Muscle layer of colon (tissue), 2 donors: ENCODE measurements around the gene MYG1.
"Not testable (repeated sequence)": the region's sequence is repeated elsewhere in the genome, so short reads cannot be mapped to it uniquely, and the experiment has no call there.

ENCODE experiments used
- H3K27ac ChIP-seq: one replicate; pipeline ENCODE4 v1.7.0; 2013; ENCODE audit warnings: low read depth, mild to moderate bottlenecking, low read length, moderate library complexity
- H3K27me3 ChIP-seq, 2 donors: one replicate each; pipeline ENCODE4 v1.7.0; 2013; ENCODE audit warnings: low read length in 2 of 2, mild to moderate bottlenecking in 2 of 2; ENCODE audit not compliant: insufficient read depth in 2 of 2, control insufficient read depth in 1 of 2
- H3K36me3 ChIP-seq: one replicate; pipeline ENCODE4 v1.7.0; 2013; ENCODE audit warnings: mild to moderate bottlenecking, low read length; ENCODE audit not compliant: insufficient read depth
- H3K4me1 ChIP-seq: one replicate; pipeline ENCODE4 v1.7.0; 2013; ENCODE audit warnings: mild to moderate bottlenecking, low read length; ENCODE audit not compliant: insufficient read depth
- H3K4me3 ChIP-seq, 2 donors: one replicate each; pipeline ENCODE4 v1.7.0; 2013; ENCODE audit warnings: low read length in 2 of 2, low read depth in 1 of 2, mild to moderate bottlenecking in 1 of 2, moderate library complexity in 1 of 2
- H3K9ac ChIP-seq: one replicate; pipeline ENCODE4 v1.7.0; 2013; ENCODE audit warnings: low read length
- H3K9me3 ChIP-seq: one replicate; pipeline ENCODE4 v1.7.0; 2013; ENCODE audit warnings: mild to moderate bottlenecking, low read length
- donor health status: abdominal sarcoma.
- donor health status: Adenocarcinoma of cecum.

MYG1 gene

DNA sequence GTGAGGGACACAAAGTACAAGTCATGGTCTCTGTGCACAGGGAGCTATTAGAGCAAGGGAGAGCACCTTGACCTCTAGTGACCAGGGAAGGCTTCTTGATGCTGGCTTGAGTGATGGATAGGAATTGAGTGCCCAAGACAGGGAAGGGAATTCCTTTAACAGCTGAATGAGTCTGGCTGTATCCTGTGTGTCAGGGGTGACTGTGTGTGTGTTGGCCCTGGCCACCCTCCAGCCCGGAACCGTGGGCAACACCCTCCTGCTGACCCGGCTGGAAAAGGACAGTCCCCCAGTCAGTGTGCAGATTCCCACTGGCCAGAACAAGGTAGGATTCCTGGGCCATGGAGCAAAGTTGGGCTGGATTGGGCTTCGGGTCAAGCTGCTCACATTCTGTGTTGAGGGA lies 9.6 kb upstream of the MYG1 start:
- H3K36me3 ChIP-seq, result no peaks in the 10 kb centered on the region
- no peaks in the 10 kb centered on the region for H3K9me3 ChIP-seq
- H3K27me3 ChIP-seq, result no peaks in the 10 kb centered on the region
- H3K27ac ChIP-seq, result no peak overlapping the region
- no peak overlapping the region for H3K9ac ChIP-seq
- no peak overlapping the region for H3K4me3 ChIP-seq
- H3K4me1 ChIP-seq, result peaks cover 6% of the 10 kb centered on the region

DNA sequence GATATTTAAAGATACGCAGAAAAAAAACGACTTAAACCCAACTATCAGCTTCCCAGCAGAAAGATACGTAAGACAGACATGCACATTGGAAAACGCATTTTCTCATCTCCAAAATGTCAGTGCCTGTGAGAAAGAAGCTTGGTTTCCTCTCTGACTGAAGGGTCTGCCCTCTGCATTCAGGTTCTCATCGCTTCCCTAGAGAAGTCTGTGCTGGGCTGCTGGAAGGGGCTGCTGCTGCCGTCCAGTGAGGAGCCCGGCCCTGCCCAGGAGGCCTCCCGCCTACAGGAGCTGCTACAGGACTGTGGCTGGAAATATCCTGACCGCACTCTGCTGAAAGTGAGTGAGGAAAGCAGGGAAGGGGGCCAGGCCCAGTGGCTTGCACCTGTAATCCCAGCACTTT lies 8.8 kb upstream of the MYG1 start:
- no peak overlapping the region for H3K27ac ChIP-seq
- H3K4me1 ChIP-seq, result peaks cover 6% of the 10 kb centered on the region
- no peaks in the 10 kb centered on the region for H3K9me3 ChIP-seq
- H3K27me3 ChIP-seq, result no peaks in the 10 kb centered on the region
- H3K36me3 ChIP-seq, result no peaks in the 10 kb centered on the region
- no peak overlapping the region for H3K9ac ChIP-seq
- H3K4me3 ChIP-seq, result no peak overlapping the region

DNA sequence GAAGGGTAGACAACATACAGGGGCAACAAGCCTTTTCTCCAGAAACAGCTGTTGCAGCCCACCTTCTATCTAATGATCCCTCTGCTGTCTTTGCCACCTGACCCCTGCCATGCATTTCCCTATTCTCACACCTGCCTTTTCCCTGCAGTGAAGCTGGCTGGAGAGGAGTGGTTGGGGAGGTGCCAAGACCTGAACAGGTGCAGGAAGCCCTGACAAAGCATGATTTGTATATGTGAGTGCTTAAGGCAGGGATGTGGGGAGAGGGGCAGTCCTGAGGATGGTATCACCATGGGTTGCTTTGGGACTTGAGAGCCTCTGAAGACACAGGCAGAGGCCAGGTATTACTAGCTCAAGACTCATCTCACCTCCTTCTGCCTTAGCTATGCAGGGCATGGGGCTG lies 7.1 kb upstream of the MYG1 start:
- H3K9ac ChIP-seq, result no peak overlapping the region
- H3K4me3 ChIP-seq, result no peak overlapping the region
- peaks cover 8% of the 10 kb centered on the region for H3K36me3 ChIP-seq
- H3K27ac ChIP-seq, result no peak overlapping the region
- no peaks in the 10 kb centered on the region for H3K9me3 ChIP-seq
- H3K4me1 ChIP-seq, result peaks cover 18% of the 10 kb centered on the region
- no peaks in the 10 kb centered on the region for H3K27me3 ChIP-seq

DNA sequence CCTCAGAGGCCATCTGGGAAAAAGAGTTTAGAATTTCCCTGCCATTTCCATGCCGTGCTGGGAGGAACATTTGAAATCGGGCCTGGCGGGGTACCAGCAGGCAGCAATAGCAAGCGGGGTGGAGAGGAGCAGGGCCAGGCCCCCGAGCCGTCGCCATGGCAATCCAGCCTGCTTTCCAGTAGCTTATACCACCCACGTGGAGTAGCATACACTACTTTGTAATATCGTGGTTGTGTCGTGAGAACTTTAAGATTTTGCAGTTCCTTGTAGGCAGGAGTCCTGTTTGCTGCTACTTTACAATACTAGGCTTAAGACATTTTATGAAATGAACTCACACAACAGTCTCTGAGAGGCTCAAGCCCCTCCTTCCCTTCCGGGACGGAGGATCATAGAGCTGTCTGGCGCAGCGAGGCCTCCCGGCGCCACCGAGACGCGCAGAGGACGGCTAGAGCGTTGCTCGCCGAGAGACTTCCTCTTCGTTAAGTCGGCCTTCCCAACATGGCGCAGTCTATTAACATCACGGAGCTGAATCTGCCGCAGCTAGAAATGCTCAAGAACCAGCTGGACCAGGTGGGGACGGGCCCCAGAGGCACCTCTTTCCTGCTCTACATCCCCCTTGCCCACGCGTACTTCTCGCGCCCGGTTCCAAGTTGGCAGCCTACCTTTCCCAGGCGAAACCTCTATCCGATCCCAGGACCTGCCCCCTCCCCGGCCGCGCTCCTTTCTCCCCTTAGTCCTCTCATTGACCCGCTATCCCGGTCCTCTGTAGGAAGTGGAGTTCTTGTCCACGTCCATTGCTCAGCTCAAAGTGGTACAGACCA lies 4.2 kb upstream of the MYG1 start, which contains the start of gene PFDN5:
Gene PFDN5, plus strand, starts transcription at position 473 of the 821 bp plus-strand sequence. Its CDS starts 26 bp downstream, at position 499.
- Histone ChIP-seq H3K27me3 (no peaks in the 10 kb centered on the region), H3K27ac (peak within 1 kb of the TSS; percentile 84), H3K9ac (peak within 1 kb of the TSS; percentile 99), H3K36me3 (peaks cover 19% of the 10 kb centered on the region), H3K9me3 (no peaks in the 10 kb centered on the region), H3K4me1 (peaks cover 40% of the 10 kb centered on the region), H3K4me3 (peak within 1 kb of the TSS; percentile 90 to 100)

DNA sequence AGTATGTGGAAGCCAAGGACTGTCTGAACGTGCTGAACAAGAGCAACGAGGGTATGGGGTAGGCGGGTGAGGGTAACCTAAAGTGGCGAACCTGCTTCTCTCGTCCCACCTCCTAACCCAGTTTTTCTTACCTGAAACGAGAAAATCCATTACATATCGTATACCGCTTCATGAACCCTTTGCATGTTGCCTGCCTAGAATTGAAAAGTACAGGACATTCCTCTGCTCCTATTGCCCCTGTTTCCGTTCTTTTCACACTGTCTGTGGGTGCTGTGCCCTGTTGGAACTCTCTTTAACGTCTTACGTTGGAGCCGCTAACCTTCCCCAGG lies 3.6 kb upstream of the MYG1 start:
- Histone ChIP-seq H3K4me1 (peaks cover 46% of the 10 kb centered on the region), H3K27me3 (no peaks in the 10 kb centered on the region)

DNA sequence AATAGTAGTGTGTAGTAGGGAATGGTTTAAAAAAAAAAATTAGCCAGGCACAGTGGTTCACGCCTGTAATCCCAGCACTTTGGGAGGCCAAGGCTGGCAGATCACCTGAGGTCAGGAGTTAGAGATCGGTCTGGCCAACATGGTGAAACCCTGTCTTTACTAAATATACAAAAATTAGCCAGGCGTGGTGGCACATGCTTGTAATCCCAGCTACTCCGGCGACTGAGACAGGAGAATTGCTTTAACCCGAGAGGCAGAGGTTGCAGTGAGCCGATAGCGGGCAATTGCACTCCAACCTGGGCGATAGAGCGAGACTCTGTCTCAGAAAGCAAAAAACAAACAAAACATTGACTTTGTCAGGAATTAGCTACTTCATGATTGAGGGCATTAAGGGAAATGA lies 2.4 kb upstream of the MYG1 start:
- not testable (repeated sequence) for H3K4me3 ChIP-seq, H3K9ac ChIP-seq, H3K27me3 ChIP-seq, H3K27ac ChIP-seq, H3K9me3 ChIP-seq
- H3K4me1 ChIP-seq, result peaks cover 50% of the 10 kb centered on the region
- peaks cover 29% of the 10 kb centered on the region for H3K36me3 ChIP-seq

More for the DNA sequence above, 3.6 kb upstream of the MYG1 start:
- Histone ChIP-seq H3K4me3 (peak overlapping the region; percentile 90 to 100), H3K9me3 (no peaks in the 10 kb centered on the region), H3K9ac (peak overlapping the region; percentile 99), H3K27ac (peak overlapping the region; percentile 84), H3K36me3 (peaks cover 19% of the 10 kb centered on the region)

DNA sequence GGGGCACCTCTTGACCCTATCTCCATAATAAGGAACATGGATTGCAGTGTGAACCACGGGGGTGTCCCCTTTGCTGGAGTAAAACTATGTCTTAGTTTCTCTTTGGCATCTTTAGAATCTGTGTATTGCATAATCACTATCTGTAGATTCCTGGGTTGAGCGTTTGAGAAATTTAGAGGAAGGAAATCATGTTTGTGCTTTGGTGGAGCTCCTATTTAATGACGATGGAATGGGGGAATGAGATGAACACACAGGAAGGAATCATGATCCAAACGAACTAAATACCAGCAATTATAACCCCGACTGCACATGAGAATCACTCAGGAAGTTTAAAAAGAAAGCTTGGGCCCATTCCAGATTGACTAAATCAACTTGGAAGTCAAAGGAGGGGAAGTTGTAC lies 1.3 kb upstream of the MYG1 start:
- Histone ChIP-seq H3K36me3 (peaks cover 39% of the 10 kb centered on the region), H3K9me3 (no peaks in the 10 kb centered on the region), H3K9ac (no peak overlapping the region), H3K4me3 (no peak overlapping the region), H3K27me3 (no peaks in the 10 kb centered on the region), H3K4me1 (peaks cover 50% of the 10 kb centered on the region), H3K27ac (no peak overlapping the region)

DNA sequence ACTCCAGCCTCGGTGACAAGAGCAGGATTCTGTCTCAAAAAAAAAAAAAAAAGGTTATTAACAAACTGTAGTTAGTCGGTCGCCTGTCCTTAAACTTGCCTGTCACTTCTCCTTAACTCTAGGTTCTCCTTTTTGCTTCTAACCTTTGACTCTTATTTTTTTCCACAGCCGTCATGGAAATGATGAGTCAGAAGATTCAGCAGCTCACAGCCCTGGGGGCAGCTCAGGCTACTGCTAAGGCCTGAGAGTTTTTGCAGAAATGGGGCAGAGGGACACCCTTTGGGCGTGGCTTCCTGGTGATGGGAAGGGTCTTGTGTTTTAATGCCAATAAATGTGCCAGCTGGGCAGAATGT lies 418 bp upstream of the MYG1 start:
- Histone ChIP-seq H3K27ac (peak overlapping the region; percentile 74), H3K4me3 (peak overlapping the region; percentile 89 to 94), H3K36me3 (peaks cover 44% of the 10 kb centered on the region), H3K27me3 (no peaks in the 10 kb centered on the region), H3K9ac (no peak overlapping the region), H3K9me3 (no peaks in the 10 kb centered on the region), H3K4me1 (peaks cover 50% of the 10 kb centered on the region)

DNA sequence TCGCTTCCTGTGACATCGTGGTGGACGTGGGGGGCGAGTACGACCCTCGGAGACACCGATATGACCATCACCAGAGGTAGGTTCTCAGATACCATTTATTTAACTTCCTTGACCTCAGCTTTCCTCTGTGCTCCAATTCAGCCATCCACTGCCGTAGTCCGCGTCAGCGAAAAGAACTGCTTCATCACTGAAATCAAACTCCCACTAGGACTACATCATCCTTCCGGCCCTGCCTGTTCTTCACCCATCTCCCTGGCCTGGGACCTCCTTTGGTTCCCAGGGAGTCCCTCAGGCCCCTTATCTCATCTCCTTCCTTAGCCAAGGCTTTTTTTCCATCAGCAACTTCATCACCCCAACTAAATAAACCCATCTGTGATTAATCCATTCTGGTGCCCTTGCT lies 692 bp downstream of the MYG1 start:
- H3K36me3 ChIP-seq, result peaks cover 44% of the 10 kb centered on the region
- peak overlapping the region; percentile 46 for H3K9ac ChIP-seq
- H3K4me3 ChIP-seq, result peak overlapping the region; percentile 89 to 94
- H3K9me3 ChIP-seq, result no peaks in the 10 kb centered on the region
- peak overlapping the region; percentile 74 for H3K27ac ChIP-seq
- no peaks in the 10 kb centered on the region for H3K27me3 ChIP-seq
- H3K4me1 ChIP-seq, result peaks cover 50% of the 10 kb centered on the region

DNA sequence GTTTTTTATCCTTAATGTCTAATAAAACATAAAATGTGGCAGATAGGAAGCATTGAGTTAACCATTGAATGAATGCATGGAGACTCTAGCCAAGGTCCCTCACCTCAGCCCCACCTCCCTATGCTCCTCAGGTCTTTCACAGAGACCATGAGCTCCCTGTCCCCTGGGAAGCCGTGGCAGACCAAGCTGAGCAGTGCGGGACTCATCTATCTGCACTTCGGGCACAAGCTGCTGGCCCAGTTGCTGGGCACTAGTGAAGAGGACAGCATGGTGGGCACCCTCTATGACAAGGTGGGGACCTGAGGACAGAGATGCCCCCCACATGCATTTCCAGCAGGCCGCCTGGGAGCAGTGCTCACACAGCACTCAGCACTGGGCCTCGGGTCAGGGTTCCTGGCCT lies 3.4 kb downstream of the MYG1 start:
- H3K4me3 ChIP-seq, result no peak overlapping the region
- no peak overlapping the region for H3K9ac ChIP-seq
- H3K4me1 ChIP-seq, result peaks cover 28% of the 10 kb centered on the region
- H3K36me3 ChIP-seq, result peaks cover 57% of the 10 kb centered on the region
- H3K9me3 ChIP-seq, result no peaks in the 10 kb centered on the region
- no peaks in the 10 kb centered on the region for H3K27me3 ChIP-seq
- H3K27ac ChIP-seq, result no peak overlapping the region

DNA sequence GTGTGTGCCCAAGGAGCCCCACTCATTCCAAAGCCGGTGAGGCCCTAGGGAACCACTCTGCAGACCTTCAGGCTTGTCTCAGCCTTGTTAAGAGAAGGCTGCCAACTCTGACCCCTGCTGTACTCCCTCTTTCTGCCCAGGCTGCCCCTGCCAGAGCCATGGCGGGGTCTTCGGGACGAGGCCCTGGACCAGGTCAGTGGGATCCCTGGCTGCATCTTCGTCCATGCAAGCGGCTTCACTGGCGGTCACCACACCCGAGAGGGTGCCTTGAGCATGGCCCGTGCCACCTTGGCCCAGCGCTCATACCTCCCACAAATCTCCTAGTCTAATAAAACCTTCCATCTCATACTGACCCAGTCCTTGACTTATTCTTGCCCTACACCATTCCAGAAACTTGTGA lies 7.3 kb downstream of the MYG1 start:
- H3K9me3 ChIP-seq, result no peaks in the 10 kb centered on the region
- H3K4me1 ChIP-seq, result no peaks in the 10 kb centered on the region
- H3K4me3 ChIP-seq, result no peak overlapping the region
- no peak overlapping the region for H3K27ac ChIP-seq
- H3K36me3 ChIP-seq, result peaks cover 63% of the 10 kb centered on the region
- no peak overlapping the region for H3K9ac ChIP-seq
- H3K27me3 ChIP-seq, result no peaks in the 10 kb centered on the region

DNA sequence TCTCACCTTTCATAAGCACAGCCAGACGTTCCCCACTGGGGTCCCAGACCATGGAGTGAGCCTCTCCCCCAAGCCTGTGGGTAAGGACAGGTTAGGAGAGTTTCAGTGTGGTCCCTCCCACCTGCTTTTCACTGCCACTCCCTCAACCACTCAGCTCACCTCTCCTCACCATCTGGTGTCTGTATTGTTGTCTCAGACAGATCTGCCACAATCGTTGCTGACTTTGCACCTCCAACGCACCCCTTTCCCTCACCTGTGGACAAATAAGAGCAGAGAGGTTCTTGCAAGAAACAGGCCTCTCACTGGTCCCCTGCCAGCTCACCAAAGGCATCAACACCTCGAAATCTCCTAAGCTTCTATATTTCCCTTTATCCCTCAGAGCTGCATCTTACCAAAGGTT lies 8.8 kb downstream of the MYG1 start:
- Histone ChIP-seq H3K27ac (no peak overlapping the region), H3K9me3 (no peaks in the 10 kb centered on the region), H3K36me3 (peaks cover 50% of the 10 kb centered on the region), H3K9ac (no peak overlapping the region), H3K4me1 (no peaks in the 10 kb centered on the region), H3K4me3 (no peak overlapping the region), H3K27me3 (no peaks in the 10 kb centered on the region)
